GM23338 (cell line): ENCODE measurements around the gene NLGN4X.

Experiments
- CREB1 ChIP-seq: fragments of 250-450 bp; sonication (Bioruptor Pico); IDR thresholded peaks from 2 replicates; pipeline ENCODE4 v1.5.0; 2020; ENCODE audit warnings: low read depth, mild to moderate bottlenecking, moderate library complexity
- CTCF ChIP-seq, 2 experiments: fragments of 200-600 bp in 1 of 2; sonication (generic) in 1 of 2; conservative IDR thresholded peaks; 2 replicates each; pipeline versions ENCODE4 v1.5.1 to v1.6.1; 2016 to 2017; ENCODE audit warnings: antibody characterized with exemption in 2 of 2, low read depth in 2 of 2, mild to moderate bottlenecking in 2 of 2, moderate library complexity in 1 of 2
- REST ChIP-seq: IDR thresholded peaks from one replicate; pipeline ENCODE4 v1.6.1; 2018; ENCODE audit warnings: antibody characterized with exemption; ENCODE audit not compliant: unreplicated experiment

- TF ChIP-seq CTCF (conservative IDR thresholded peaks at IDR 0.05; ENCODE audit: low read depth in 2 of 2) (no peak), CREB1 (CRISPR knock-in tag) (no peak), REST (no peak)
These were observed 37.4 kb upstream of the NLGN4X start for GRCh38 chrX:6266041-6266440.
